ENCODE results near the gene TNPO1.

TNPO1 gene

DNA sequence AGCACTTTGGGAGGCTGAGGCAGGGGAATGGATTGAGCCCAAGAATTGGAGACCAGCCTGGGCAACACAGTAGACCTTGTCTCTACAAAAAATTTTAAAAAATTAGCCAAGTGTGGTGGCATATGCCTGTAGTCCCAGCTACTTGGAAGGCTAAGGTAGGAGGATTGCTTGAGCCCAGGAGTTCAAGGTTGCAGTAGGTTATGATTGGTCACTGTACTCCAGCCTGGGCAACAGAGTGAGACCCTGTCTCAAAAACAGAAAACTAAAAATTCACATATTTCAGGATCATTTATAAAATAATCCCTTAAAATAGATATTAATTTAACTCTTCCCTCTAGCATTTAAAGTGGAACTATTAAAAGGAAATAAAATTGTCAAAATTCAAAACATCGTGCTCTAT is 142.8 kb downstream of the TNPO1 start:
- no peak for DNase-seq (ENCODE audit: low read depth)
- TF ChIP-seq, protein P1, sequence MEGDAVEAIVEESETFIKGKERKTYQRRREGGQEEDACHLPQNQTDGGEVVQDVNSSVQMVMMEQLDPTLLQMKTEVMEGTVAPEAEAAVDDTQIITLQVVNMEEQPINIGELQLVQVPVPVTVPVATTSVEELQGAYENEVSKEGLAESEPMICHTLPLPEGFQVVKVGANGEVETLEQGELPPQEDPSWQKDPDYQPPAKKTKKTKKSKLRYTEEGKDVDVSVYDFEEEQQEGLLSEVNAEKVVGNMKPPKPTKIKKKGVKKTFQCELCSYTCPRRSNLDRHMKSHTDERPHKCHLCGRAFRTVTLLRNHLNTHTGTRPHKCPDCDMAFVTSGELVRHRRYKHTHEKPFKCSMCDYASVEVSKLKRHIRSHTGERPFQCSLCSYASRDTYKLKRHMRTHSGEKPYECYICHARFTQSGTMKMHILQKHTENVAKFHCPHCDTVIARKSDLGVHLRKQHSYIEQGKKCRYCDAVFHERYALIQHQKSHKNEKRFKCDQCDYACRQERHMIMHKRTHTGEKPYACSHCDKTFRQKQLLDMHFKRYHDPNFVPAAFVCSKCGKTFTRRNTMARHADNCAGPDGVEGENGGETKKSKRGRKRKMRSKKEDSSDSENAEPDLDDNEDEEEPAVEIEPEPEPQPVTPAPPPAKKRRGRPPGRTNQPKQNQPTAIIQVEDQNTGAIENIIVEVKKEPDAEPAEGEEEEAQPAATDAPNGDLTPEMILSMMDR (IDR thresholded peaks at IDR 0.05; ENCODE audit: insufficient read depth, low read depth, low read length, missing control alignments) = no peak
- no peak overlapping the region for H3K4me3 ChIP-seq (ENCODE audit: low read length)
